Nephron progenitor cell (in vitro differentiated cells): ENCODE data around the gene LRP11.
A peak's percentile ranks its signal among the peaks of the same experiment; 100 is the strongest.

Experiments used
- DNase-seq: peaks from one replicate; pipeline ENCODE4 v3.0.0; 2021
- H3K27ac Mint-ChIP-seq: 2 replicates; pipeline ENCODE4 v1.8.0; 2021; ENCODE audit warnings: mild to moderate bottlenecking, moderate library complexity, mixed read lengths
- H3K27me3 Mint-ChIP-seq: 2 replicates; pipeline ENCODE4 v1.8.0; 2021; ENCODE audit warnings: mild to moderate bottlenecking, low read depth, mixed read lengths; ENCODE audit not compliant: poor library complexity
- H3K36me3 Mint-ChIP-seq: 2 replicates; pipeline ENCODE4 v1.8.0; 2021; ENCODE audit warnings: low read depth, mixed read lengths
- H3K4me1 Mint-ChIP-seq: 2 replicates; pipeline ENCODE4 v1.8.0; 2021; ENCODE audit warnings: mixed read lengths
- H3K4me3 Mint-ChIP-seq: 2 replicates; pipeline ENCODE4 v1.8.0; 2021; ENCODE audit warnings: mild to moderate bottlenecking, moderate library complexity, mixed read lengths
- H3K9me3 Mint-ChIP-seq: 2 replicates; pipeline ENCODE4 v1.8.0; 2021; ENCODE audit warnings: mild to moderate bottlenecking, moderate library complexity, mixed read lengths
- TF ChIP-seq, protein P1 (sequence below): fragments of 200-600 bp; sonication (generic); IDR thresholded peaks from 2 replicates; pipeline ENCODE4 v1.5.0; 2021; ENCODE audit warnings: antibody characterized with exemption

Gene LRP11

DNA sequence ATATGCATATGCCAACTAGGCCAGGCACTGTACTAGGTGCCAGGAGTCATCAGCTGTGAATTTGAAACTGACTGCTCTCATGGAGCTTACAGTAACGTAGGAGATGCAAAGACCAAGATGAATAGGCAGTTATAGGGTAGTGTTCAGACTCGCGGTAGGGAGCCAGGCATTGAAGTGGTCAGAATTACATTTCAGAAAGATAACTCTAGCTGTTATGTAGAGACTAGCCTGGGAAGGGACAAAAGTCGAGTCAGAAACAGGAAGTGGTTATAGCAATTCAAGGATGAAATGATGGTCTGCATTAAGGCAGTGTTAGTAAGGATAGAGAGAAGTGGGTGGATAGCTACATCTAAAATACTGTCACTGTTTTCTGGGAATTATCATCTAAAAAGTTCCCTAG, 58.0 kb downstream of the LRP11 start:
- H3K27ac Mint-ChIP-seq: peak overlapping the region; percentile 90
- no peaks in the 10 kb centered on the region for H3K9me3 Mint-ChIP-seq
- H3K36me3 Mint-ChIP-seq: peaks cover 26% of the 10 kb centered on the region
- no peak overlapping the region for H3K4me3 Mint-ChIP-seq
- no peak for DNase-seq
- TF ChIP-seq, protein P1, sequence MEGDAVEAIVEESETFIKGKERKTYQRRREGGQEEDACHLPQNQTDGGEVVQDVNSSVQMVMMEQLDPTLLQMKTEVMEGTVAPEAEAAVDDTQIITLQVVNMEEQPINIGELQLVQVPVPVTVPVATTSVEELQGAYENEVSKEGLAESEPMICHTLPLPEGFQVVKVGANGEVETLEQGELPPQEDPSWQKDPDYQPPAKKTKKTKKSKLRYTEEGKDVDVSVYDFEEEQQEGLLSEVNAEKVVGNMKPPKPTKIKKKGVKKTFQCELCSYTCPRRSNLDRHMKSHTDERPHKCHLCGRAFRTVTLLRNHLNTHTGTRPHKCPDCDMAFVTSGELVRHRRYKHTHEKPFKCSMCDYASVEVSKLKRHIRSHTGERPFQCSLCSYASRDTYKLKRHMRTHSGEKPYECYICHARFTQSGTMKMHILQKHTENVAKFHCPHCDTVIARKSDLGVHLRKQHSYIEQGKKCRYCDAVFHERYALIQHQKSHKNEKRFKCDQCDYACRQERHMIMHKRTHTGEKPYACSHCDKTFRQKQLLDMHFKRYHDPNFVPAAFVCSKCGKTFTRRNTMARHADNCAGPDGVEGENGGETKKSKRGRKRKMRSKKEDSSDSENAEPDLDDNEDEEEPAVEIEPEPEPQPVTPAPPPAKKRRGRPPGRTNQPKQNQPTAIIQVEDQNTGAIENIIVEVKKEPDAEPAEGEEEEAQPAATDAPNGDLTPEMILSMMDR: no peak
- H3K4me1 Mint-ChIP-seq: no peaks in the 10 kb centered on the region
- H3K27me3 Mint-ChIP-seq: no peaks in the 10 kb centered on the region

DNA sequence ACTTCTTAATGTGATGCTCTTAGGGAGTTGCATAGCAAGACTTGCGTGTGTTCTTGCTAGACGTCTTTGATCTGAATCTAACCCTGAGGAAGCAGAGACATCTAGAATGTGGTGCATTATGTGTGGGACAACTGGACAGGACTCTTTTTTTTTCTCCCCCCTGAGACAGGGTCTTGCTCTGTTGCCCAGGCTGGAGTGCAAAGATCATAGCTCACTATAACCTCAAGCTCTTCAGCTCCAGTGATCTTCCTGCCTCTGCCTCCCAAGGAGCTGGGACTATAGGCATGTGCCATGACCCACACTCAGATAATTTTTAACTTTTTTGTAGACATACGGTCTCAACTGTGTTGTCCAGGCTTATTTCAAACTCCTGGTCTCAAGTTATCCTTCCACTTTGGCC, 80.6 kb downstream of the LRP11 start:
- TF ChIP-seq, protein P1: no peak
- DNase-seq: no peak
- Mint-ChIP-seq H3K27ac (no peak overlapping the region), H3K27me3 (no peaks in the 10 kb centered on the region), H3K9me3 (peaks cover 9% of the 10 kb centered on the region), H3K36me3 (peaks cover 52% of the 10 kb centered on the region), H3K4me1 (no peaks in the 10 kb centered on the region), H3K4me3 (no peak overlapping the region)

DNA sequence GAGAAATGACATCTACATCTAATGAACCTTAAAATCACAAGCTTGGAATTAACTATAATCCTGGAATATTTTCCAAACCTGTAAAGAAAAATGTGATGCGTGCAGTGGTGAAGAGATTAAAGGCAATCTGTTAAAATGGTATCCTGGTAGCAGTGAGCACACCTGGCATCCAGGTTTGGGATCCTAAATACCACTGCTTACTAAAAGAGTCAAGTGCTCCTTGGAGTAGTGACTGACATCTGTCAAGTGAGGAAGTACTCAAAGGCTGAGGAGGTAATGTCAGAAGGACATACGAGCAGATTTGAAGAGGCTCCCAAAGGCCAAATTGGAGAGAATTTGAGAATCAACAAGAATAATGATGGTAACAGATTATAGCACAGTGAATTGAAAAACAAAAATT, 81.8 kb downstream of the LRP11 start:
- TF ChIP-seq, protein P1: no peak
- H3K27ac Mint-ChIP-seq: no peak overlapping the region
- no peaks in the 10 kb centered on the region for H3K27me3 Mint-ChIP-seq
- H3K36me3 Mint-ChIP-seq: peaks cover 40% of the 10 kb centered on the region
- no peak for DNase-seq
- H3K9me3 Mint-ChIP-seq: peaks cover under 1% of the 10 kb centered on the region
- H3K4me1 Mint-ChIP-seq: no peaks in the 10 kb centered on the region
- no peak overlapping the region for H3K4me3 Mint-ChIP-seq

DNA sequence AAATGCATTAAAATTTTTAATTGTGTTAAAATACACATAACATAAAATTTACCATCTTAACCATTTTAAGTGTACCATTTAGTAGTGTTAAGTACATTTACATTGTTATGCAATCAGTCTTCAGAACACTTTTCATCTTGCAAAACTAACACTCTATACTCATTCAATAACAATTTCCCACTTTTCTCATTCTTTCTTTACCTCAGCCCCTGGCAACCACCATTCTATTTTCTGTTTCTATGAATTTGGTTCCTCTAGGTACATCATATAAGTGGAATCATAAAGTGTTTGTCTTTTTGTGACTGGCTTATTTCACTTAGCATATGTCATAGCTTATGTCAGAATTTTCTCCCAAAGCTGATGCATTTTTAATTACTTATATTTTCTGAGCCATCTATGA, 82.4 kb downstream of the LRP11 start:
- Mint-ChIP-seq H3K36me3 (peaks cover 37% of the 10 kb centered on the region), H3K27me3 (no peaks in the 10 kb centered on the region), H3K9me3 (no peaks in the 10 kb centered on the region), H3K4me3 (no peak overlapping the region), H3K27ac (peak overlapping the region; percentile 5), H3K4me1 (no peaks in the 10 kb centered on the region)
- no peak for DNase-seq
- TF ChIP-seq, protein P1: no peak

DNA sequence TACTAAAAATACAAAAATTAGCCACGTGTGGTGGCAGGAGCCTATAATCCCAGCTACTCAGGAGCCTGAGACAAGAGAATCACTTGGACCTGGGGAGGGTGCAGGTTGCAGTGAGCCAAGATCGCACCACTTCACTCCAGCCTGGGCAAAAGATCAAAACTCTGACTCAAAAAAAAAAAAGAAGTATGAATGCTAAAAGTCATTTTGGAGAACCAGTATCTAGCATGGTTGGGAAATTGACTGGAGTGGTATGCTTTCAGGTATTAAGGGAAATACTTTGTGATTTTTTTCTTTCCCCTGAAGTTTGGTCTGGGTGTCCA, 84.6 kb downstream of the LRP11 start:
- Mint-ChIP-seq H3K36me3 (peaks cover 46% of the 10 kb centered on the region), H3K4me3 (no peak overlapping the region), H3K9me3 (no peaks in the 10 kb centered on the region), H3K4me1 (no peaks in the 10 kb centered on the region), H3K27me3 (no peaks in the 10 kb centered on the region), H3K27ac (no peak overlapping the region)
- TF ChIP-seq, protein P1: no peak
- DNase-seq: no peak

DNA sequence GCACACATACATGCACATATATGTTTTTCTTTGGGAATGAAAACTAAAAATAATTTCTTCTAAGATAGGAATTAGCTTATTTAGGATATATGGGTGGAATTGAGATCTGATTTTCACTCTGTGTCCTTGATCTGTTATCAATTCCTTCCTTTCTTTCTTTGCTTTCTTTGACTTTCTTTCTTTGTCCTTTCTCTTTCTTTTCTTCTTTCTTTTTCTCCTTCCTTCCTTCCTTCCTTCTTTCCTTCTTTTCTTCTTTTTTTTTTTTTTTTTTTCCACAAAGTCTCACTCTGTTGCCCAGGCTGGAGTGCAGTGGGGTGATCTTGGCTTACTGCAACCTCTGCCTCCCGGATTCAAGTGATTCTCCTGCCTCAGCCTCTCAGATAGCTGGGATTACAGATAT, 86.5 kb downstream of the LRP11 start:
- no peaks in the 10 kb centered on the region for H3K4me1 Mint-ChIP-seq
- H3K27me3 Mint-ChIP-seq: no peaks in the 10 kb centered on the region
- H3K9me3 Mint-ChIP-seq: no peaks in the 10 kb centered on the region
- DNase-seq: no peak
- no peak overlapping the region for H3K27ac Mint-ChIP-seq
- peaks cover 42% of the 10 kb centered on the region for H3K36me3 Mint-ChIP-seq
- H3K4me3 Mint-ChIP-seq: no peak overlapping the region
- TF ChIP-seq, protein P1: no peak
